Occipital lobe (tissue), 2 donors: ENCODE results near the gene PMVK. TPM values are rescaled to one million over a fixed set of nuclear protein-coding genes. Genes with fewer than 3 reads are reported as not detected.
"Not testable (repeated sequence)": the region's sequence is repeated elsewhere in the genome, so short reads cannot be mapped to it uniquely, and the experiment has no call there.

Source experiments
- DNase-seq: peaks from one replicate; lab custom pipeline; 2025; lab: John Stamatoyannopoulos, UW
- total RNA-seq: library from RNA; depleted of rRNA; stranded (reverse); fragments of >200 nt; gene quantifications from one replicate; pipeline ENCODE4 v1.2.3, GENCODE V29; 2014

PMVK gene
- total RNA-seq: 12.0 TPM

DNA sequence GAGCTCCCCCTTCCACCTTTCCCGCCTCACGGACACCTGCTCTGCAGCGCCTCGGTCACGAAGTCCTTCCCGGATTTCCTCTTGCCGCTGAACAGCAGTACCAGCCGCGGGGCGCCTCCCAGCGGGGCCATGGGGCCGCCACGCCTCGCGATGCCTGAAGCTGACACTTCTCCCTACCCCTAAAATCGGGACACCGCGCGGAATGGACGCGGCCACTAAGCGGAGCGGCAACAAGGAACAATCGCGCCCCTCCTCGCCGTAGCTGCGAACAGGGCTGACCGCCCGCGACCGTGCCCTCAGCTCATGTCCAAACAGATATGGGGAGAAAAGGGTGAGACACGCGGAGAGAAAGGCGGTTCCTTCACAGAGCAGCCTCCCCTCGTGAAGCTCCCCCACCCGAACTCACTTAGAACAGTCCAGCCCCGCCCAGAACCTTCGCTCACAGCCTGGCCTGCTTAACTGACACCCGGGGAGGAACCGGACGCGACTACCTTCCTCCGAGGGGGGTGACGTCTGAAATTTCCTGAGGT lies at the start of gene PMVK:
PMVK (minus strand) TSS at position 165 of the 530 bp plus-strand sequence; CDS start at position 131, 34 bp downstream.
- peak; percentile 96 for DNase-seq

DNA sequence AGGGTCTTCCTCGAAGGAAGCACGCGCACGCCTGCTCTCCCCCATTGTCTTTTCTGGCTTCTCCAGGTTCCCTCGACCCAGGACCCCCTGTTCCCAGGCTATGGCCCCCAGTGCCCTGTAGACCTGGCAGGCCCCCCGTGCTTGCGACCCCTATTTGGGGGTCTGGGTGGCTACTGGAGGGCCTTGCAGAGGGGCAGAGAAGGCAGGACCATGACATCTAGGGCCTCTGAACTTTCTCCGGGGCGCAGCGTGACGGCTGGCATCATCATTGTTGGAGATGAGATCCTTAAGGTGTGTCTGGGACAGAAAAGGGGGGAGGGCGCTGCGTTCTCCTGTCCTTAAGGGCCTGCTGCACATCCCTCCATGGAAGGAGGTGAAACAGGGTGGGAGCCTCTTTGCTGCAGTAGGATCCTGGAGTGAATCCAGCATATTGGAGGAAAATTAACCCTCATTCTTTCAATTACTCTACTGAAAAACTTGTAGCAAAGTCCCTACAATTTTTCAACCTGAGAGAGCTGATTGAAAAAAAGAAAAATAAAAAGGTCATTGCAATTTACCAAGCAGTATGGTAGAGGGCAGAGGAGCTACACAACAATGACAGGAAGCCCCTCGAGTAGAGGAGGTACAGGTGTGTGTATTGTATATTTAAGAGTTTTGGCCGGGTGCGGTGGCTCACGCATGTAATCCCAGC lies 47.4 kb upstream of the PMVK start:
- no peak for DNase-seq

DNA sequence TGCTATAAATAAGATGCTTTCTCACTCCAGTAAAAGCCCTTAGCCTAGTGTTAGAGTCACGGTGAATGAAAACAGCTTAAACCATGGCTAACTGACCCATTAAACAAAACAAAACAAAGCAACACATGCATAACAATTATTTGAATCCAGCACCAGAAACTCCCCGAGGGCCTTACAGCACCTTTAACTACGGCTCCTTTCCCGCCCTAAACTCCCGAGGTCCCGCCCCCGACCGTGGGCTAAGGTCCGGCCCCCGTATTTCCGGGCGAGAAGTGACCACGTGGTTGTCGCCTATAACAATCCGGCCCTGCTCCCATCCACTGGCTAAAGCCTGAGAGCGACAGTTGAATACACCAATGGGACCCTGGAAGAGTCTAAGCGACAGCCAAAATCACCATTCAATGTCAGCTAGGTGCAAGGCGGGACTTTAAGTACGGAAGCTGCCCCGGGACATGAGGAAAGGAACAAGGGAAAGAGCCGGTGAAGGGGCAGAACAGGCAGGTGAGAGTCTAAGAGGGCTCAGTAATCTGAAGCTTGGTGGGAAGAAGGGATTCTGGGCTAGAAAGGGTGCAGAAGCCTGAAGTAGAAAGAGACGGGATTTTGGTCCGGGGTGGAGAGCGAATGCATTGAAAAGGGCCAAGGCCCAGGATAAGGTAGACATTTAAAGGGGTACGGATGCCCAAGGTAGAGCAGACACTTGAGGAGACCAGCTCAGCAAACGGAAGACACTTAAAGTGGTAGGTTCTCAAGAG lies 46.6 kb upstream of the PMVK start, which contains the start of gene FLAD1:
FLAD1 (plus strand) TSS at position 448 of the 752 bp plus-strand sequence. CDS start 351 bp downstream, outside the sequence.
- DNase-seq: peak; percentile 96

DNA sequence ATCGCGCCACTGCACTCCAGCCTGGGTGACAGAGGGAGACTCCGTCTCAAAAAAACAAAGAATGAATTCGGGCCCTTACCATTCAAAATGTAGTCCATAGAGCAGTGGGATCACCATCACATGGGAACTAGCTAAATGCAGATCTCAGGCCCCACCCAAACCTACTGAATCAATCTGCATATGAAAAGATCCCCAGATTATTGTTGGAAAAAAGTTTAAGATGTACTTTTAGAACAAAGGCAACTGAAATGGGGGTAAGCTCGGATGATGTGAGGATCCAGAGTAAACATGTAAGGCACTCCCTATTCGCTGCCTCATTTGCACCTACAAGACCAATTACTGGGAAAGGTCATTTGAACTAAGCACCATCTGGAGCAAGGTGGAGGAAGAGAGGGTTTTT lies 45.8 kb upstream of the PMVK start:
- DNase-seq: no peak

DNA sequence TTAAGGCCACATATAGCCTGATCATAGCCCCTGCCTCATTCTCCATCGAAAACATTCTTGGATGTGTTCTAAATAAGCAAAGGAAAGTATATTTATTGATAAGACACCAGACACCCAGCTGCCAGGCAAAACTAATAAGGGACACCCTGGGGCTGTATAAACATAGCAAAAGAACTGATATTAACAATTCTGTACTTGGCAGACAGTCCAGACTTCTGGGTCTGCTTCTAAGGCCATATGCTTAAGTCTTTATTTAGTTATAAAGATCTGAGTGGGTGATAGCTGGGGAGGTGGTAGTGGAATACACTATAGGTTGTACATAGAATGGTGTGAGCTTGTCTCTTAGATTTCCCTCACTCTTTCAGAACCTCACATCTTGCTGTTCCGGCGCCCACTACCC lies 41.8 kb upstream of the PMVK start:
- no peak for DNase-seq

DNA sequence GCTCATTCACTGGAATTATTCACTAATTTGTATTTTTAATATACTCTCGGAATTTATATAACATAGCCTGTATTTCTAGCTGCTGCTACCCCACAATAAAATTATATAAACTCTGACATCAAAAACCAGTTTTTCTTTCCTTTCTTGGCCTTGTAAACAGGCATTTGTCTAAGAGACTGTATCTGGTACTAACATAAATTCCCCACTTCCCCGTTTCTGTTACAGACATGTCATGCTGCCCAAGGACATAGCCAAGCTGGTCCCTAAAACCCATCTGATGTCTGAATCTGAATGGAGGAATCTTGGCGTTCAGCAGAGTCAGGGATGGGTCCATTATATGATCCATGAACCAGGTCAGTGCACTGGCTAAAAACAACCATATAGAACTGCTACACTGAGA lies 41.2 kb upstream of the PMVK start:
- DNase-seq: not testable (repeated sequence)

DNA sequence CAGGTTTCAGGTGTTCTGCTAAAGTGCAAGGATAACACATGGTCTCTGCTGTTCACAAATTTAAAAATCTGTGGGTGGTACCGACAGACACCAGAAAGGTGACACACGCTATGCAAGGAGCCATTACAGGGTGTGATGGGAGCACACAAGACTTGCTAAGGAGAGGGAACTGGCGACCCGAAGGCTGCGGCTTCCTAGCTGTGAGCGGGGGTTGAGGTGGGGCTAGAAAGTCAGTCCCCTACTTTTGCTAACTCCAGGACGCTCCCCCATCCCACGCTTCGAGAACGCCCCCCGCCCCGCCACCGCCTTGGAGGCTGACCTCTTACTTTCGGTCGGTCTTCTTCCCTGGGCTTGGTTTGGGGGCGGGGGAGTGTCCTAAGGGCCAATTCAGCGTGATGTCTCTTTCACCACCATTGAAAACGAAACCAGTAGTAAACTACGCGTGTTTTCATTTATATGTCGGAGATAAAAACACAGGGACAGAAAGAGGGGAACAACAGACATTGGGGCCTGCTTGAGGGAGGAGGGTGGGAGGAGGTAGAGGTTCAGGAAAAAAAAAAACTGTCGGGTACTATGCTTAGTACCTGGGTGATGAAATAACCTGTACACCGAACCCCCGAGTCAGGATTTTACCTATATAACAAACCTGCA lies 39.0 kb upstream of the PMVK start:
- DNase-seq: no peak

DNA sequence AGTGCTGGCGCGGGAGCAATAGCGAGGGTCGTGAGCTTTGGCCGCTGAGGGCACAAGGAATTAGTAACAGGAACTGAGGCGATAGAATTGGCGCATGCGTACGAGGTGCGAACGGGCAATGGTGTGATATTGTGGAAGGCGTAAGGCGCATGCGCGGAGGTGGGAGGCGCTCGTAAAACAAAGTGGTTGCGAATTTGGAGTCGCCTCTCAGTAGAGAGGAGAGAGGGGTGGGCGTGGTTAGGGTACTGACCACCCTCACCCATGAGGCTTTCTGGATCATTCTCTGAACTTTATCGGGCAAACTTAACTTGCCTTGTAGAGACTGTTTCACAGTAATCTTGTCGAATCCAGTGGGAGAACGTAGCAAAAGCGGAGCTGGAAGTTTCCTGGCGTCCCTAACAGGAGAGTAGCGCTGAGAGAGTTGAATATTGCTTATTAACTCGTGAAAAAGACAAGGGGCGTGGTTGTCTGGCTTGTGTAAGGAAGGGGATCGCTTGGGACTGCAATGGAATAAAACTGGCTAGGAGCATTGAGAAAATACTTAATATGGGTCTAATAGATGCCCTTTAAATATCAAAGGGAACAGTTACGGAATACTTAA lies 38.4 kb upstream of the PMVK start:
- DNase-seq: peak; percentile 90

DNA sequence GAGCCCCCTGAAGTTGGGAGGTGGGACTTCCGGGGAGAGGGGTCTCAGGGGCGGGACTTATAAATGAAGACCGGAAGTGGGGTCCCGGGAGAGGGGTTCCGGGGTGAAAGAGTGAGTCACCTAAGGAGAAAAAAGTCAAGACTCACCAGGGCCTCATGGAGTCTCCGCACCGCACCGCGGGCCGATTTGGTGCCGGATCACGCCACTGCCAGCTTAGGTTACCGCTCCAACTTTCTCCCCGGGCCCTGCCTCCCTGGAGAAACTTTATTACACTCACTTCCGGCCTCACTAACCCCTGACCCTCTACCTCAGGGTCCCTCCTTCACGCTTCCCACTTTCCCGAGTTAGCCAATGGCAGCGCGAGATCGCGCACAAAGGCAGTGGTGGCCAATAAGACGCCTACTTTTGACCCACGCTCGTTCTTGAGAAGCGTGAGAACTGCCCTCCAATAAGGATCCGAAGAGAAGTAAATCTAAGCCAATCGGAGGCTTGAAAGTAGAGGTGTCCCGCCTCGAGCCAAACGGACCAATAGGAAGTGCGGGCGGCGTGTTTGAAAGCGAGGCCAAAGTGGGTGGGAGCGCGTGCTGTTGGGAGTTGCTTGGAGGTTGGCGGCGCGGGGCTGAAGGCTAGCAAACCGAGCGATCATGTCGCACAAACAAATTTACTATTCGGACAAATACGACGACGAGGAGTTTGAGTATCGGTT lies 37.7 kb upstream of the PMVK start, which contains the start of gene CKS1B:
CKS1B (plus strand) TSS at position 580 of the 706 bp plus-strand sequence; CDS start at position 645, 65 bp downstream.
- DNase-seq: peak; percentile 98

DNA sequence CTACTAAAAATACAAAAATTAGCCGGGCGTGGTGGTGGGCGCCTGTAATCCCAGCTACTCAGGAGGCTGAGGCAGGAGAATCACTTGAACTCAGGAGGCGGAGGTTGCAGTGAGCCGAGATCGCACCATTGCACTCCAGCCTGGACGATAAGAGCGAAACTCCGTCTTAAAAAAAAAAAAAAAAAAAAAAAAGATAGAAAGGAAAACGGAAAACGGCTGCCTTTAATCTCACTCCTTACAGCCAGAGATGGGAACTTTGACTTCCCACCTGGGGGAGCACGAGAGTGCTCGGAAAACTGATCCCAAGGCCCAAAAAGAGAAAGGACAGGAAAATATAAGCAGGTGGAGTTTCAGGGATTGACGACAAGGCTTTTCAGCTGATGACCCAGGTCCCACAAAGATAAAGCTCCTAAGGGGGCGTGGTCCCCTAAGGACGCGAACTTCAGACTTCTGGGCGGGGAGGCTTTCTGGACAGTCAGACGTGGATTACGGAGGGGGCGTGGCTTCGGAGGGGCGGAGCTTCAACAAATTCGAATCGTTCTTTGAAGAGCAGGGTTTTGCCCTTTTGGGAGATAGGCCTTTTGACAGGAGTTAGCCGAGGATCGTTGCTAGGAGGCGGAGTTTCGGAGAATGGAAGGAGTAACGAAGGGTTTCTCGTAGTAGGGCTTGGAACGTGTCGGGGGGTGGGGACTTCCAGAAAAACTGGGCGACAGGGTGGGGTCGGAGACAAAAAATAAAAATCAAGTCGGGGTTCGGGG lies 37.0 kb upstream of the PMVK start:
- peak; percentile 72 for DNase-seq

DNA sequence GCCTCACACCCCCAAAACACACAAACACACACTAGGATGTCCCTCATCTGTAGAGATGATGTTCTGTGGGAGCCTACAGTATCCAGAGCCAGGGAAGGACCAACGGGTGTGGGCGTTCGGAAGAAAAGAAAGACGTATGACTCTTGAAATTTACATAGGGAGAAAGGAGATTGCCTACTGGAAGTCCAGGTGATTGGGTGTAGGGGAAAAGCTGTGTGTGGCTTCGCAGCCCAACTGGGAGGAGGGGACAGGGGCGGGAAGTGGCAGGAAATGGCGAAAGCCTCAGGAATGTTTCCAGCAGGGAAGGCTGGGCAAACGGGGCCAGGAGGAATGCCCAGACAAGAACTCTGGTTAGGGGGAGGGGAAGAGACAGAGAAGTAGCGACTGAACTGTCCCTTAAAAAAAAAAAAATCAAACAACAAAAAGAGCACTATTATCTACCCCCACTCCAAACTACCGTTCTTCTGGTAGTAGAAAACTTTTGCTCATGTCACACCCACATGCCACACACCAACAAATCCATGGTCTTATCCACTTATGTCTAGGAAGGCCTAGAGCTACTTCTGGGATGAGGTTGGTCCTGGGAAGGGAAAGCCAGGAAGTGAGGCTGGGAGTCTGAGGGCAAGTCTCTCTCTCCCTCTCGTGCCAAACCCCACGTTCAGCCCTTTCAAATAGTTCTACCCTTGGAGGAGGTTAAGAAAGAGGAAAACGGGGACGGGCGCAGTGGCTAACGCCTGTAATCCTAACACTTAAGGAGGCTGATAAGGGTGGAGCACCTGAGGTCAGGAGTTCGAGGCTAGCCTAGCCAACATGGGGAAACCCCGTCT lies 36.2 kb upstream of the PMVK start:
- no peak for DNase-seq

DNA sequence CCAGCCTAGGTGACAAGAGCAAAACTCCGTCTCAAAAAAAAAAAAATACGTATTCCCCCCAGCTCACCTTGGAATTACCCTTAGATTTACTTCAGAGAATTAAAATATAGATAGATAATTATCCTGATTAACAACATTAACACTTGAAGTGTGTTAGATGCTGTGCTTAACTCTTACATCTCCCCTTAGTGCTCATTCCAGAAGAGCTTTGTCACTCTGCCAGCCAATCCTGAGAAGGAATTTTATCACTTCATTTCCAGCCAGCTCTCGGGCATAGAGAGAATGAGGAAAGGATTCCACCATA lies 35.6 kb upstream of the PMVK start:
- no peak for DNase-seq

DNA sequence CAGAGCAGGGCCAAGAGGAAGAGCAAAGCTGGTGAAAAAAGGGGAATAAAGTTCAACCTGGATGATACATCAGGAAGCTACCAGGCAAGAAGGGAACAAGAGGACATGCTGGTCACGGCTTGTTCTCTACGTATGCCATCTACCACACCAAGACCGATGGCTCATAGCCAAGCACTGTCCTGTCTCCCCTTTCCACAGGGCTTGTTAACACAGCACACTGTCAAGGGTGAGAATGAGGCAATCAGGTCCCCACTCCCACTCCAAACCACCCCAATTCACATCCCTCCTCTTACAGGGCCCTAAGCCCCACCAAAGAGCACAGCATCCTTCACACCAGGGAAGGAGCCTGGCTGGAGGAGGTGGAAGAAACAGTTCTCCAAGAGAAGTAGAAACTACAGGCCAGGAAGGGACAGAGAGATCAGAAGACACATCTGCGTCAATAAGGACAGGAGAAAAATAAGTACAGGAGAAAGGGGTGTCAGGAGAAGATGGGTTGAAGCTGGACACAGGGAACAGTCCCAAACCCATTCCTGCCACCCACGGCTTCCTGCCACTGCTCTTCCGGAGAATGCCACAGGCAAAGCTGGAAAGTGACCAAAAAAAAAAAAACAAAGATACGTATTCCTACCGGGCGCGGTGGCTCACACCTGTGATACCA lies 35.0 kb upstream of the PMVK start:
- DNase-seq: no peak

DNA sequence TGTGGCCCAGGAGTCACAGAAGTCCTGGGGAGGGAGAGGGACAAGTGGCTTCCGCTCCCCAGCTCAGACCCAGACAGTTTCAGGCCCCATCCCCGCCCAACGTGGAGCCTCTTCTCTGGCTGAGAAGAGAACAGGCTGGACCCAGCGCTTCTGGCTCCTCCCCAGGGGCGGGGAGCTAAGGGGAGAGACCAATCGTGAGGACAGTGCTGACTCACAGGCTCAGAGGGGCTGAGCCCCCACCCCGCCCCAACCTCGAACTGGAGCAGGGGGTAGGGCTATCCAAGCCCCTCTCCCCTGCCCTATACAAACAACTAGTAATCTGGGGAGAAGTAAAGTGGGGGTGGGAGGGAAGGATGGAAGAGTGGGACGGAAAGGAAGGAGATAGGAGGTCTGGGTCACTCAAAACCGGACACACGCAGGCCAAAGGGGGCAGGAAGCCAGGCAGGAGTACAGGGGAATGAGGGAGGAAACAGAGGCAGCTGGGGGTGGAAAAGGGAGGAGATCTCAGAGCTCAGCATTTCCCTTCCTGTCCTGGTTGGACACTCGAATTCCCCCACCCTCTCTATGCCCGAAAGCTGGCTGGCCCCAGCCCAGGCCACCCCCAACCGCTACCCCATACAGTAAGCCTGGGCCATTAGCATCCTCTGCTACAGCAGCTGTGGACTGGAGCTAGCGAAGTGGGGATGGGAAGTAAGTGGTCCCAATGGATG lies 34.3 kb upstream of the PMVK start, which contains the start of gene SHC1:
SHC1 (minus strand) TSS at position 117 of the 710 bp plus-strand sequence. CDS start 221 bp downstream, outside the sequence.
- peak; percentile 91 for DNase-seq

DNA sequence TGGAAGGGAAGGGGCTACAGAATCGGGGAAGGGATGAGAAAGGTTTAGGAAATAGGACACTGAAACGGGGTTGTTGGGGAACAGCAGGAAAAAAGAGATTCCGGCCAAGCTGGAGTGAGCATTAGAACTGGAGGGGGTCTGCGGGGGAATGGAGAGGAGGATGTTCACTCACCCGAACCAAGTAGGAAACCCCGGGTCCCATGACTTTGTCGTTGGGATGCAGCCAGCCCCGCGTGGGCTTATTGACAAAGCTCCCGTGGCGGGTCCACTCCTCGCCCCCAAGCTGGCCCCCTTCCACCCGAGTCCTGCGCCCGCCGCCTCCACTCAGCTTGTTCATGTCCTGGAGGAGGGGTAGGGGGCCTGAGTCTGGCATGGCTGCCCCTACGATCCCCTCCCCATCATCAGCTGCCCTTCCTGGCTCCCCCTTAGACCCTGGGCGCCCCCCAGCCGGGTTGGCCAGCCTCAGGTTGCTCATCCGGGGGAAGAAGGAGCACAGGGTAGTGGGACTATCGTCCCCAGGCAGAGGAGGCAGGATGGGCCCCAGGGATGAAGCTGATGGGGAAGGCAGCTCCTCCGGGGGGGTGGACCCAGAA lies 33.4 kb upstream of the PMVK start:
- DNase-seq: no peak

DNA sequence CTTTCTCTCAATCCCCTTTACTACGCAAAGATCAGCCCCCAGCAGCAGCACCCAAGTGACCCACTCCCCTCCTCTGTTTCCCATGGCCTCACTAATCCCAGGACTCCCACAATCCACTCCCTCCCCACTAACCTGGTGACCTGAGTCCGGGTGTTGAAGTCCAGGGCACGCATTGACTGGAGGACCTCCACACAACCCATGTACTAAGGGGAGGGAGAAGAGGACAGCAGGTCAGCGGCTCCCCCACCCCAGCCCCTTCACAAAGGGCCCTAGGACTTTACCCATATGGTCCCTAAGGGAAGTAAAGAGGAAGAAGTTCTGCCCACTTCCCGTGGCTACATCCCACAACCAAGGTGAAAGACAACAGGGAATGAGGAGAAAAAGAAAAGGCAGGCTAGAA lies 32.7 kb upstream of the PMVK start:
- DNase-seq: no peak

DNA sequence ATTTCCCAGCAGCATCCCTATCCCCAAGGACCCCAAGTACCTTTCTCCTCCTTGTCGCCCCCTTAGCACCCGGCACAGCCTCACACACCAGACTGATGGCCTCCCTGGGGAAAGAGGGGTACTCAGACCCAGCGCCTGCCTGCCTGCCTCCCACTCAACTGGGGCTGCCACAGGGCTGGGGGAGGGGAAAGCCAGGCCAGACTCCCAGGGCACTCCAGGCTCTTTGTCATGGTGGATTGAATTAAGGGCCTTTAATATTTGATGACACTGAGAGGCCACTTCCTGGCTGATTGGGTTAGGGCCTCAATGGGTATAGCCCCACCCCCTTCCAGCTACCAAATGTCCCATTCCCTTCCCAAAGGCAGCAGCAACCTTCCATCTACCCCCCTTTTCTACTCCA lies 32.2 kb upstream of the PMVK start:
- DNase-seq: no peak
